OCI-LY7 (cell line): ENCODE results near the gene NOX4. TPM values are rescaled to one million over a fixed set of nuclear protein-coding genes. Genes with fewer than 3 reads are reported as not detected.
"Not testable (repeated sequence)": the region's sequence is repeated elsewhere in the genome, so short reads cannot be mapped to it uniquely, and the experiment has no call there.

ENCODE experiments used
- BruUV-seq: library from RNA; stranded (reverse); fragments of 400-500 nt; replicated peaks from 2 replicates; lab custom pipeline; 2021; lab: Mats Ljungman, UMichigan
- CTCF ChIA-PET: fragments of 300-600 bp; sonication (Branson Sonifier 250); formaldehyde crosslinking; loops from one replicate; lab custom pipeline; 2022; ENCODE audit warnings: antibody characterized with exemption; ENCODE audit not compliant: unreplicated experiment; lab: Charles Lee
- POLR2A ChIA-PET: fragments of 300-600 bp; sonication (Branson Sonifier 250); formaldehyde crosslinking; loops from one replicate; lab custom pipeline; 2022; ENCODE audit warnings: antibody characterized with exemption; lab: Charles Lee
- DNase-seq: peaks from one replicate; pipeline ENCODE4 v3.0.0-alpha.2; 2015; ENCODE audit warnings: low spot score
- H2AFZ ChIP-seq: fragments of 200-600 bp; sonication (generic), shearing (Covaris generic); 2 replicates; pipeline ENCODE4 v1.6.1; 2014; ENCODE audit warnings: mild to moderate bottlenecking, antibody characterized with exemption, low read length, moderate library complexity
- H3K27ac ChIP-seq: fragments of 200-600 bp; sonication (generic); 2 replicates; pipeline ENCODE4 v1.5.1; 2014; ENCODE audit warnings: mixed run types, low read depth, mild to moderate bottlenecking, moderate library complexity, low read length, inconsistent platforms; ENCODE audit not compliant: poor library complexity, severe bottlenecking
- H3K36me3 ChIP-seq: fragments of 200-600 bp; sonication (generic); 2 replicates; pipeline ENCODE4 v1.6.1; 2014; ENCODE audit warnings: mild to moderate bottlenecking, antibody characterized with exemption, low read length, moderate library complexity, mixed read lengths; ENCODE audit not compliant: insufficient read depth
- H3K4me1 ChIP-seq: fragments of 200-600 bp; sonication (generic); 2 replicates; pipeline ENCODE4 v1.5.1; 2014; ENCODE audit warnings: mild to moderate bottlenecking, low read length; ENCODE audit not compliant: insufficient read depth, poor library complexity, severe bottlenecking
- H3K4me2 ChIP-seq: fragments of 200-600 bp; sonication (generic); 2 replicates; pipeline ENCODE4 v1.6.1; 2014; ENCODE audit warnings: mild to moderate bottlenecking, low read length
- H3K4me3 ChIP-seq: fragments of 200-600 bp; sonication (generic); 2 replicates; pipeline ENCODE4 v1.5.1; 2014; ENCODE audit warnings: mild to moderate bottlenecking, low read depth, low read length; ENCODE audit not compliant: poor library complexity, severe bottlenecking
- H3K79me2 ChIP-seq: fragments of 200-600 bp; sonication (generic); 2 replicates; pipeline ENCODE4 v1.6.1; 2016; ENCODE audit warnings: low read depth, mild to moderate bottlenecking, low read length, moderate library complexity, mixed read lengths; ENCODE audit not compliant: insufficient read depth
- H3K9me2 ChIP-seq: fragments of 200-600 bp; sonication (generic); 2 replicates; pipeline ENCODE4 v1.6.1; 2016; ENCODE audit warnings: mild to moderate bottlenecking, low read length, mixed read lengths; ENCODE audit not compliant: insufficient read depth
- H3K9me3 ChIP-seq: fragments of 200-600 bp; sonication (generic); 2 replicates; pipeline ENCODE4 v1.6.1; 2014; ENCODE audit warnings: mild to moderate bottlenecking, mixed run types, low read length, mixed read lengths
- H4K20me1 ChIP-seq: fragments of 200-600 bp; sonication (generic); 2 replicates; pipeline ENCODE4 v1.6.1; 2014; ENCODE audit warnings: mild to moderate bottlenecking, antibody characterized with exemption, low read length, moderate library complexity, mixed read lengths; ENCODE audit not compliant: insufficient read depth
- CTCF ChIP-seq: fragments of 200-600 bp; sonication (generic); conservative IDR thresholded peaks from 2 replicates; pipeline ENCODE4 v1.5.1; 2014; ENCODE audit warnings: mild to moderate bottlenecking, antibody characterized with exemption, low read length, moderate library complexity, mixed read lengths
- EZH2phosphoT487 ChIP-seq: fragments of 200-600 bp; sonication (generic); IDR thresholded peaks from 2 replicates; pipeline ENCODE4 v1.6.1; 2018; ENCODE audit warnings: low read depth, borderline replicate concordance, mild to moderate bottlenecking, mixed run types, antibody characterized with exemption, low read length, moderate library complexity, mixed read lengths
- intact Hi-C: fragments of 100-400 bp; cut with micrococcal nuclease; formaldehyde crosslinking; loops from one replicate; pipeline ENCODE4 v1.10.0; 2022; ENCODE audit not compliant: unreplicated experiment
- total RNA-seq, 2 experiments: library from RNA; depleted of rRNA in 1 of 2; stranded (reverse); fragments of >200 nt in 1 of 2; shearing (Covaris generic) in 1 of 2; gene quantifications; 2 replicates each; pipeline ENCODE4 v1.2.3, GENCODE V29; 2014 to 2022

NOX4 gene
- total RNA-seq, 2 experiments from 2014 or later, result not detected

GRCh38 chr11:89333704-89334103 lies 157.5 kb downstream of the NOX4 start:
- POLR2A ChIA-PET, H3K9me3 ChIP-seq, H4K20me1 ChIP-seq, H3K4me3 ChIP-seq, H3K4me1 ChIP-seq, H3K36me3 ChIP-seq, H2AFZ ChIP-seq, H3K79me2 ChIP-seq, BruUV-seq, H3K9me2 ChIP-seq, DNase-seq, CTCF ChIA-PET, intact Hi-C loops, H3K4me2 ChIP-seq, H3K27ac ChIP-seq: not testable (repeated sequence)

GRCh38 chr11:89331940-89332339 lies 159.2 kb downstream of the NOX4 start:
- CTCF ChIA-PET, H2AFZ ChIP-seq, H4K20me1 ChIP-seq, H3K27ac ChIP-seq, POLR2A ChIA-PET, H3K4me1 ChIP-seq, H3K9me2 ChIP-seq, H3K79me2 ChIP-seq, DNase-seq, H3K4me3 ChIP-seq, H3K4me2 ChIP-seq, H3K36me3 ChIP-seq, H3K9me3 ChIP-seq, BruUV-seq, intact Hi-C loops: not testable (repeated sequence)

- Histone ChIP-seq H3K9me3 (no peaks in the 10 kb centered on the region), H3K9me2 (no peaks in the 10 kb centered on the region), H3K4me1 (no peaks in the 10 kb centered on the region), H3K4me3 (no peak overlapping the region), H4K20me1 (no peaks in the 10 kb centered on the region), H3K27ac (no peak overlapping the region), H2AFZ (no peak overlapping the region), H3K4me2 (no peak overlapping the region), H3K79me2 (no peaks in the 10 kb centered on the region), H3K36me3 (no peaks in the 10 kb centered on the region)
- no peak for DNase-seq
- intact Hi-C loops, result no loop called here
- POLR2A ChIA-PET, result no interaction called here
- CTCF ChIA-PET, result no interaction called here
- TF ChIP-seq EZH2phosphoT487 (no peak), CTCF (no peak)
- no TSS peak for BruUV-seq
Observed at GRCh38 chr11:89327885-89328284, 163.3 kb downstream of the NOX4 start.

GRCh38 chr11:89321401-89321800 lies 169.8 kb downstream of the NOX4 start:
- no peaks in the 10 kb centered on the region for H3K9me2 ChIP-seq
- no peak overlapping the region for H3K27ac ChIP-seq
- ChIA-PET CTCF (no interaction called here), POLR2A (interaction anchor here (0.5 kb wide), 1 partner anchor 73 kb away, joined by 3 read pairs; no protein-coding TSS in a partner anchor)
- no peak overlapping the region for H3K4me3 ChIP-seq
- no peaks in the 10 kb centered on the region for H3K4me1 ChIP-seq
- no peaks in the 10 kb centered on the region for H3K79me2 ChIP-seq
- no peaks in the 10 kb centered on the region for H3K36me3 ChIP-seq
- no peak overlapping the region for H3K4me2 ChIP-seq
- no peaks in the 10 kb centered on the region for H4K20me1 ChIP-seq
- BruUV-seq, result no TSS peak
- TF ChIP-seq EZH2phosphoT487 (no peak), CTCF (no peak)
- no peak overlapping the region for H2AFZ ChIP-seq
- intact Hi-C loops, result no loop called here
- DNase-seq, result no peak
- no peaks in the 10 kb centered on the region for H3K9me3 ChIP-seq

- H3K79me2 ChIP-seq, H3K27ac ChIP-seq, H3K4me2 ChIP-seq, H3K36me3 ChIP-seq, intact Hi-C loops, BruUV-seq, H3K4me3 ChIP-seq, H2AFZ ChIP-seq, CTCF ChIA-PET, H3K9me3 ChIP-seq, H3K4me1 ChIP-seq, H3K9me2 ChIP-seq, H4K20me1 ChIP-seq, DNase-seq: not testable (repeated sequence)
- POLR2A ChIA-PET, result interaction anchor here (0.6 kb wide), 1 partner anchor 310 kb away, joined by 3 read pairs; no protein-coding TSS in a partner anchor
Observed at GRCh38 chr11:89310607-89311006, 180.6 kb downstream of the NOX4 start.
